Activated CD4-positive, alpha-beta memory T cell treated with anti-CD3 and anti-CD28 coated beads, Interleukin-2, amount 10 ng/mL, durations not matched to agents 7 days and 5 days (primary cell): ENCODE measurements around the gene TTLL10. TPM values are rescaled to one million over a fixed set of nuclear protein-coding genes. Genes with fewer than 3 reads are reported as not detected.

Experiments
- CTCF ChIA-PET: fragments of 350-600 bp; sonication (Branson Sonifier 250); formaldehyde crosslinking; loops from one replicate; lab custom pipeline; 2021; ENCODE audit warnings: antibody characterized with exemption, inconsistent platforms; lab: Charles Lee
- POLR2A ChIA-PET: fragments of 350-600 bp; sonication (Branson Sonifier 250); formaldehyde crosslinking; loops from one replicate; lab custom pipeline; 2021; ENCODE audit warnings: antibody characterized with exemption; lab: Charles Lee
- DNase-seq: peaks from one replicate; pipeline ENCODE4 v3.0.0-alpha.2; 2020
- H3K27ac Mint-ChIP-seq: one replicate; pipeline ENCODE4 v1.8.0; 2021; ENCODE audit warnings: mild to moderate bottlenecking, mixed read lengths
- H3K27me3 Mint-ChIP-seq: one replicate; pipeline ENCODE4 v1.8.0; 2021; ENCODE audit warnings: mixed read lengths
- H3K36me3 Mint-ChIP-seq: one replicate; pipeline ENCODE4 v1.8.0; 2021; ENCODE audit warnings: low read depth, mixed read lengths
- H3K4me1 Mint-ChIP-seq: one replicate; pipeline ENCODE4 v1.8.0; 2021; ENCODE audit warnings: mixed read lengths
- H3K4me3 Mint-ChIP-seq: one replicate; pipeline ENCODE4 v1.8.0; 2021; ENCODE audit warnings: mild to moderate bottlenecking, mixed read lengths
- H3K9me3 Mint-ChIP-seq: one replicate; pipeline ENCODE4 v1.8.0; 2021; ENCODE audit warnings: mixed read lengths
- total RNA-seq, 2 experiments: library from RNA; stranded (reverse); gene quantifications; one replicate each; pipeline ENCODE4 v1.2.3, GENCODE V29; 2021

Gene TTLL10
- total RNA-seq, 2 experiments from 2014 or later = not detected

DNA sequence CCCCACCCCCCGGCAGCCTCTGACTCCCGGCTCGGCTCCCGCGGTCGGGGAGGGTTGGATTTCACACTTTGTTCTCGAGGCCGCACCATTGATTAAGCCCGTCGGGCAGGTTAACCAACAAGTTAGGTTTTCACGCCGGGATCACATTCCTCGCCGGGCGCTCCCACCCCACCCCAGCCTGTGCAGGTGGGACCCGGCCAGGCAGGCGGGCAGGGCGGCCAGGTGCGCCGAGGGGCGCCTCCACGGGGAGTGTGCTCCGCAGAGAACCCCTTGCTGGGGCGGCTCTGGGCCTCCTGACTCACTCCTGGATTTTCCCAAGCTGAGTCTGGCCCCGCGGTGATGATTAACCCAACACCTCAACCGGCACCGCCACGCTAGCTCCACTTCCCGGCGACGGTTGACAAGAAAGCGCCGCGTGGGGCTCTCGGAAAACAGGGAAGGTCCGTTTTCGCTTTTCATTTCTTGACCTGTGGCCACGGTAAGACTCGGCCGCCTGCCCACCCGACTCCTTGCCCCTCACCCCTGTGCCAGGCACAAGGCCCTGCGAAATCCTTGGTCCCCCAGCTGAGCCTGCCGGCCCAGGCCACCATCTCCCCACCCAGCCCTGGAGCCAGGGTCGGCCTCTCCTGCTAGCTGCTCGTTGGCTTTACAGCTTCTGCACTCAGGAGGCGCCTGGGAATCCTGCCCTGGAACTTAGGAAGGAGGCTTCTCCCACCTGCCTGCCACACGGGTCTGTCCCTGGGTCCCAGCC is 8.8 kb upstream of the TTLL10 start:
- ChIA-PET CTCF (no interaction called here), POLR2A (interaction anchor here (1.0 kb wide), 1 partner anchor 8 kb away, joined by 3 read pairs; no protein-coding TSS in a partner anchor)
- H3K4me3 Mint-ChIP-seq = no peak overlapping the region
- peaks cover 1% of the 10 kb centered on the region for H3K4me1 Mint-ChIP-seq
- no peak for DNase-seq
- H3K27ac Mint-ChIP-seq = no peak overlapping the region
- H3K9me3 Mint-ChIP-seq = no peaks in the 10 kb centered on the region
- H3K36me3 Mint-ChIP-seq = no peaks in the 10 kb centered on the region
- H3K27me3 Mint-ChIP-seq = peaks cover 1% of the 10 kb centered on the region

DNA sequence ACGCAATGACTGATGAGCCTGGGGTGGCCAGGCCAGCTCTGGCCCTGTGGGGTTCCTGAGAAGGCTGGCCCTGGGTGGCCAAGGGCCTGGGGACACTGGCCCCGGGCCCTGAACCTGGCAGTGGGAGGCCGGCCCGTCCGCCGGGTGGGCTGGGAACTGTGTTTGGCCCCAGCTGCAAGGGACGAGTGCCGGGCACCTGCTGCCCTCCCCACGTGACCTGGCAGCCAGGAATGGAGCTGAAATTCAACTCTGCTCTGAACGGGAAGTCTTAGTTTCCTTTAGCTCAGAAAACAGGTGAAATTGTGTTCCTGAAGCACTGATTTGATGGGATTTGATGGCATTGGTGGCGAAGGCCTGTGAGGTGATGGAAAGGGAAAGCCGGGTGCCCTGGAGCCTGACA is 8.2 kb upstream of the TTLL10 start:
- Mint-ChIP-seq H3K27ac (no peak overlapping the region), H3K4me3 (no peak overlapping the region), H3K4me1 (peaks cover 5% of the 10 kb centered on the region), H3K9me3 (no peaks in the 10 kb centered on the region), H3K36me3 (no peaks in the 10 kb centered on the region), H3K27me3 (peaks cover 1% of the 10 kb centered on the region)
- POLR2A ChIA-PET = interaction anchor here (1.0 kb wide), 1 partner anchor 9 kb away, joined by 3 read pairs; no protein-coding TSS in a partner anchor
- no peak for DNase-seq
- CTCF ChIA-PET = no interaction called here

DNA sequence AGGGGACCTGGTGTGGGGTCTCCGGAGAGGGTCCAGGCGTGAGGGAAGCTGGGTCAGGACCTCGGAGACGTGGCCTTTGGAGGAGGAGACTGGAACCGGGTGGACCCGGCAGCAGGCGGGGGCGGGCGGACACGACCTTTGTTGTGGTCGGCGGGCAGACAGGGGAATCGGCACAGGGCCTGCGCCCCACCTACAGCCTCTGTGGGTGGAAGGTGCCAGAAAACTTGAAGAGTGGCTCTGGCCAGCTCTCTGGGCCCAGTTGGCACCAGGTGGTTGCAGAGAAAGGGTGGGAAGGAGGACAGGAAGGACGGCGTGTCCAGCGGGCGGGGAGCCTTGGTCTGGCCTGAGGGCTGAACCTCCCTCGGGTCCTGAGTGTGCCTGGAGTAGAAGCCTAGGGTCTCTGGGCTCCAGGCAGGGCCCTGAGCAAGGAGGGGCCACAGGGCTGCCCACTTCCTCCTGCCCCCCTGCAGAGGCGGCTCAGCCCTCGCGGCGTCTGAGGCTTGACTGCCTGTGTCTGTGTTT is 7.7 kb upstream of the TTLL10 start:
- no peaks in the 10 kb centered on the region for H3K9me3 Mint-ChIP-seq
- ChIA-PET POLR2A (no interaction called here), CTCF (no interaction called here)
- H3K36me3 Mint-ChIP-seq = no peaks in the 10 kb centered on the region
- H3K27ac Mint-ChIP-seq = no peak overlapping the region
- H3K27me3 Mint-ChIP-seq = peaks cover 1% of the 10 kb centered on the region
- H3K4me3 Mint-ChIP-seq = no peak overlapping the region
- no peak for DNase-seq
- H3K4me1 Mint-ChIP-seq = peaks cover 5% of the 10 kb centered on the region

DNA sequence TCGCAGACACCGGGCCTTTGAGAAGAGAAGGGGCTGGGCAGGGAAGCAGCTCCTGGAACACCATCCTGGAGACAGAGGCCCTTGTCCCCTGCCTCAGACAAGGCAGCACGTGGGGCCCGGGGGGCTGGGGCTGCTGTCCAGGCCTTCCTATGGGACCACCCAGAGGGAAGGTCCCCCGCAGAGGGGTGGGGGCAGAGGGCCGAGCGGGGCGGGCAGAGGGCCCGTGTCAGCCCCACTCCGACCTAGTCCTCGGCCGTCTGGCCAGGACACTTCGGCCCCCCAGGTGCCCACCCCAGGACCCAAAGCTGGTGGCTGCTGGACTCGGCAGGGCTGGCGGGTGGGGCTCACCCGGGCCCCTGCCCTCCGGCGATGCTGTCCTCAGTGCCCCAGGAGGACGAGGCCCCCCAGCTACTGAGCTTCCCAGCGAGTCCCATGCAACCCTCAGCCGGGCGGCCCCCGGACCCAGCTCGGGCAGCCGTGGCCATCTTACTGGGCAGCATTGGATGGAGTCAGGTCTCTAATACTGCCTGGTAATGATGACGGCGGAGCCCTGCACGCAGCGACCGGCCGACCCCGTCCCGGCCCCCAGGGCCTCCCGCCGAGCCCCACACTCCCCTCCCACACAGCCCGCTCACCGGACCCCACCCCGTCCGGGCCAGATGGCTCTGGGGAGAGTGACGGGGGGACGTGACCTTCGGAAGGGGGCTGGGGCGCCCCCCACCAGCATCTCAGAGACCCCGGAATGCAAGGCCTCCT is 6.9 kb upstream of the TTLL10 start:
- H3K9me3 Mint-ChIP-seq = no peaks in the 10 kb centered on the region
- no peak overlapping the region for H3K27ac Mint-ChIP-seq
- peaks cover 8% of the 10 kb centered on the region for H3K4me1 Mint-ChIP-seq
- H3K27me3 Mint-ChIP-seq = peaks cover 4% of the 10 kb centered on the region
- DNase-seq = no peak
- ChIA-PET POLR2A (interaction anchor here (4.4 kb wide), 1 partner anchor 9 kb away, joined by 17 read pairs; no protein-coding TSS in a partner anchor), CTCF (no interaction called here)
- no peak overlapping the region for H3K4me3 Mint-ChIP-seq
- no peaks in the 10 kb centered on the region for H3K36me3 Mint-ChIP-seq

DNA sequence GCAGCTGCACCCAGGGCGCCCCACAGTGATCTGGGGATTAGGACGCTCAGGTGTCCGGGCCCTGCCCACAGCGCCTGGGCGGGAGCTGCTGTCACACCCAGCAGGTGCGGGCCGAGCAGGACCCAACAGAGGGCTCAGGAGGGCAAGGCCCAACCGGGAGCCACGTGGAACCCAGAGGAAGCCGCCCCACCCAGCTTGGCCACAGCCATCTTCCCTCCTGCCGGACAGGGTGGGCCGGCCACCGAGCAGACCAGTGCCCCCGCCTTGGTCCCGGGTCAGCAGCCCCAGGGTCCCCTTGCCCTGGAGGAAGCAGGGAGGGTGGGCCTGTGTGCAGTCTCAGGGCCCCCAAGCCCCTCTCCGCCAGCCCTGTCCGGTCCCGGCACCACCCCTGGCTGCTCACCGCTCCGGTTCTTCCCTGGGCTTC is 6.3 kb upstream of the TTLL10 start:
- DNase-seq = no peak
- no peak overlapping the region for H3K27ac Mint-ChIP-seq
- H3K9me3 Mint-ChIP-seq = no peaks in the 10 kb centered on the region
- no peak overlapping the region for H3K4me3 Mint-ChIP-seq
- ChIA-PET CTCF (no interaction called here), POLR2A (interaction anchor here (4.4 kb wide), 1 partner anchor 9 kb away, joined by 17 read pairs; no protein-coding TSS in a partner anchor)
- no peaks in the 10 kb centered on the region for H3K36me3 Mint-ChIP-seq
- peaks cover 14% of the 10 kb centered on the region for H3K4me1 Mint-ChIP-seq
- peaks cover 4% of the 10 kb centered on the region for H3K27me3 Mint-ChIP-seq

DNA sequence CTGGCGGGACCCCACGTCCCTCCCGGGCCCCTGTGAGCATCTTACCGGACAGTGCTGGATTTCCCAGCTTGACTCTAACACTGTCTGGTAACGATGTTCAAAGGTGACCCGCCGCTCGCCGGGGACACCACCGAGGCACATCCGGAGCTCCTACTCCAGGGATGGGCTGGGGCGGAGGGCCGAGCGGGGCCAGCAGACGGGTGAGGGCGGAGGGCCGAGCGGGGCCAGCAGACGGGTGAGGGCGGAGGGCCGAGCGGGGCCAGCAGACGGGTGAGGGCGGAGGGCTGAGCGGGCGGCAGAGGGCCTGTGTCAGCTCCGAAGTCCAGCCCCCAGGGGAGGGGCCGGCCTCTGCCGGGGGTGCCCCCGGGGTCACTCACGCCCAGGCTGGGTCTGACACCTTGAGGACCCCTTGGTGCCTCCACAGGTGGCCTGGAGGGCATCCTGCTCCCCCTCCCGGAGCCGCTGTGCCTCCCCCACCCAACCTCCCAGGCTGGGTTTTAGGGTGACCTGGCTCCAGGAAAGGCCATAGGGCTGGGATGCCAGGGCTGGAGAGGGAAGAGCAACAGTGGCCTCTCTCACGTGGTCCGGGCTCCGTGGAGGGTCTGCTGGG is 5.7 kb upstream of the TTLL10 start:
- ChIA-PET POLR2A (interaction anchor here (4.4 kb wide), 1 partner anchor 10 kb away, joined by 17 read pairs; no protein-coding TSS in a partner anchor), CTCF (no interaction called here)
- no peak overlapping the region for H3K27ac Mint-ChIP-seq
- no peak for DNase-seq
- no peaks in the 10 kb centered on the region for H3K36me3 Mint-ChIP-seq
- H3K27me3 Mint-ChIP-seq = peaks cover 4% of the 10 kb centered on the region
- H3K4me1 Mint-ChIP-seq = peaks cover 16% of the 10 kb centered on the region
- H3K4me3 Mint-ChIP-seq = no peak overlapping the region
- no peaks in the 10 kb centered on the region for H3K9me3 Mint-ChIP-seq

DNA sequence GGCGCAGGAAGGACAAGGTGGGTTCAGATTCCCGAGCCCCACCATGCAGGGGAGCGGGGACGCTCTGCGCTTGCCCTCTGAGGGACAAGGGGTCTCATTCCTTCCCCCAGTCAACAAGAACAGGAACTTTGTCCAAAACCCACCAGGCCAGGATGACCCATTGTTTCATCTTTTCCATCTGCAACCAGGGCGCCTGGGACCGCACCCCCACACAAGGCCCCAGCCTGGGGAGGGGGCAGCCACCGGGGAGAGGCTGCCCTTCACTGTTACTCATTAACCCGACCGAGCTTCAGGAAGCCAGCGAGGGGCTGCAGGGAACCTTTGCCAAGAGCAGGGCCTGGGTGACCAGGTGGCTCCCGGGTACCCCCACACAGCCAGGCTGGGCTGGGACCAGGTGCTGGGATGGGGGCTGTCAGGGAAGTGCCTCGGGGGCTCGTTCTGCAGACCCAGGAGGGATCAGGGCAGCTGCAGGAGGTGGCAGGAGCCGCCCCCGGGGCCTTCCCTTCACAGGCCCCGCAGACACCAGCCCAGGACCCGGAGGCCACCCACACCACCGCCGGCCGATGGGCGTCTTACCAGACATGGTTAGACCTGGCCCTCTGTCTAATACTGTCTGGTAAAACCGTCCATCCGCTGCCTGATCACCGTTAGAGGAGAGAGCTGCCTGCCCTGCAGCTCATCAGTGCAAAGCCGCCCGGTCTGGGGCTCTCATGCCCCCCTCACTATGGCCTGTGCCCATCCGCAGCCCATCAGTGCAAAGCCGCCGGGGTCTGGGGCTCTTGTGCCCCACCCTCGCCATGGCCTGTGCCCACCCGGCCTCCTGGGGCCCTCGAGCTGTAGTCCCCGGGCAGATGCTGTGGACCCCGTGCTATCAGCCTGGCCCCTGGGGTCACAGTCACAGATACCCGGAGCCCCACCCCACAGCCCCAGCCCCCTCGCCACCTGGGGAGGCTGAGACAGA is 4.9 kb upstream of the TTLL10 start:
- ChIA-PET CTCF (no interaction called here), POLR2A (interaction anchor here (1.1 to 4.4 kb wide), 2 partner anchors 10 to 63 kb away, joined by 4 to 17 read pairs; partner anchors contain the start of genes B3GALT6 and SDF4)
- Mint-ChIP-seq H3K27ac (no peak overlapping the region), H3K36me3 (no peaks in the 10 kb centered on the region), H3K9me3 (no peaks in the 10 kb centered on the region), H3K27me3 (peaks cover 4% of the 10 kb centered on the region), H3K4me1 (peaks cover 22% of the 10 kb centered on the region), H3K4me3 (no peak overlapping the region)
- no peak for DNase-seq

DNA sequence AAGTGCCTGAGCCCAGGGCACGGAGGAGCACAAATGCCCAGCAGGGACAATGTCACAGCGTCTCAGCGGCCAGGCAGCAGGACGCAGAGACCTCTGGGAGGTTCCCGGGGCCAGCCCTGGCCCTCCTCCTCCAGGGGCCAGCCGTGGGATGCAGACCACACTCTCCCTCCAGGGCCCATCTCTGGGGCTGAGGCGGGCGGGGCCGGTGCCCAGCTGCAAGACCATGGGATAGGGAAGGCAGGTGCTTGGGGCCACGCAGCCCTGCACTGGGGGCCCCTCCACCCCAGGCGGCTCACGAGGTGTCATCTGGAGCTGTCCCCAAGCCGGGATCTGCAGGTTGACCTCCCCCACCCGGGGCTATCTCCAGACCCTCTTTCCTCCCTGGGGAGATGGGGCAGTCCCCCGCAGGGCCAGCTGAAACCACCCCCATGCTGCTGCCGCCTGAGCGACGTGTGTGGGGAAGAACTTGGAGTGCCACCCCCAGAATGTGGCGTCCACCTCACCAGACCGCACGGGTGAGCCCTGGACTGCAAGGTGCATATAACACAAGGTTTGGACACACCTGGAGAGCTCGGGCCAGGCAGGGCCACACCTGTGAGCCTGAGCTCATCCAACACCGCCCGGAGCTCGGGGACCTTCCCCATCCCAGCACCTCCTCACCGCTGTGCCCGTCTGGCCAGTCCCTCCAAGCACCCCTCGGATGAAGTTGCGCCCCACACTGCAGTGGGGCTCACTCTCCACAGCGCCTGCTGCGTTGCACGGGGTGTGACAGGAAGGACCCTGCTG is 4.1 kb upstream of the TTLL10 start:
- Mint-ChIP-seq H3K36me3 (no peaks in the 10 kb centered on the region), H3K4me3 (no peak overlapping the region), H3K27ac (no peak overlapping the region), H3K9me3 (no peaks in the 10 kb centered on the region), H3K27me3 (peaks cover 3% of the 10 kb centered on the region), H3K4me1 (peaks cover 26% of the 10 kb centered on the region)
- ChIA-PET POLR2A (interaction anchor here (1.1 to 4.4 kb wide), 2 partner anchors 11 to 62 kb away, joined by 4 to 17 read pairs; partner anchors contain the start of genes B3GALT6 and SDF4), CTCF (no interaction called here)
- no peak for DNase-seq

DNA sequence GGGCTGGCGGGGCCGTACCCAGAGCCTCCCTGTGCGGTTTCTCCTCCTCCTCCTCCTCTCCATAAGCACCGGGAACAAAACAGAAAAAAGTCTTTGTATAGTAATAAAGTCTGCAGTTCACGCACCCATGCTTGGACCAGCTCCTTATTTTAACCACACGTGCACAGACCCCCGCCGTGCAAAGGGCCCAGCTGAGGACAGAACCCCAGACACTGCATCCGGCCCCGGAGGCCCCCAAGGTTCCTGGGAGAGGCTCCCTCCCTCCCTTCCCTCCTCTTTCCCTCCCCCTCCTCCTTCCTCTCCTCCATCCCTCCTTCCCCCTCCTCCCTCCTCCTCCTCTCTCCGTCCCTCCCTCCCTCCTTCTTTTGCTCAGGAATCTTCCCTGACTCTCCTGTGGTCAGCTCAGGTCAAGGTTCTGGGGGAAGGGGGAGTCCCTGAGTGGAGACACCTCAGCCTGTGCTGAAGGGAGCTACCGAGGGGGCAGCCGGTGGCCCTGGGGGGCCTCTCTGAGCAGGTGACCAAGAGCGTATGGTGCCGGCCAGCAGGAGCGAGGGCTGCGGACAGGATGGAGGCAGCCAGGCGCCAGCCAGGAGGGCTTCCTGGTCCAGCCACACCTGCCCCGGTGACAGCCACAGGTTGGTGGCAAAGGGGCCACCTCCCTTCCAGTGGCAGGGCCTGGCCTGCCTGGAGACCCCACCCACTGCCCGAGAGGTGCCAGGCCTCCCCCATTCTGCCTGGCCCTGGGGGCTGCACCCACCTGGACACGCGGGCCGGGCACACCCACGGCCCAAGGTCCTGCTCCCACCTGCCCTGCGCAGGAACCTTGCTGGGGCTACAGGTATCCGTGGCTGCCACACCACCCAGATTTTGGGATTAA is 3.2 kb upstream of the TTLL10 start:
- Mint-ChIP-seq H3K9me3 (no peaks in the 10 kb centered on the region), H3K36me3 (no peaks in the 10 kb centered on the region), H3K4me3 (no peak overlapping the region), H3K27me3 (peaks cover 3% of the 10 kb centered on the region), H3K4me1 (peaks cover 30% of the 10 kb centered on the region), H3K27ac (no peak overlapping the region)
- ChIA-PET CTCF (no interaction called here), POLR2A (interaction anchor here (0.6 to 4.4 kb wide), 6 partner anchors 8 to 61 kb away, joined by 3 to 17 read pairs (median 3); partner anchors contain the start of genes B3GALT6 and SDF4)
- no peak for DNase-seq

DNA sequence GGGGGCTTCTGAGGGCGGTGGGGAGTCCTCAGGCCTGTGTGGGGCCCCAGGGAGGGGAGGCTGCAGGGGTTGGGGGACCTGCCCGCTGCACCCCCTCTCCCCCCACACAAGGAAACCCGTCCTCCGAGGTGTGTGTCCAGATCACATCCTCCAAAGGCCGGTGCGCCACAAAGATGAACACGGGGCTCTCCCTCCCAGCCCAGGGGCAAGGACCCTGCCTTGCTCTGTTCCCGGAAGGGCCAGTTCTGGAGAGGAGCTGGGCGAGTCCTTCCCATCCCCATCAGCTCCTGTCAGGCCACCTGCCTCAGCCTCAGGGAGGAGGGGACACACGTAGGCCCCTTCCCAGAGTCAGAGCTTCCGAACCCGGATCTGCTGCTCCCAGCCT is 2.5 kb upstream of the TTLL10 start:
- H3K4me3 Mint-ChIP-seq = no peak overlapping the region

More for the DNA sequence above, 2.5 kb upstream of the TTLL10 start:
- CTCF ChIA-PET = interaction anchor here (0.6 kb wide), 1 partner anchor 20 kb away, joined by 3 read pairs; no protein-coding TSS in a partner anchor
- no peak for DNase-seq
- POLR2A ChIA-PET = interaction anchor here (0.6 to 1.4 kb wide), 4 partner anchors 8 to 35 kb away, joined by 3 read pairs; no protein-coding TSS in a partner anchor
- Mint-ChIP-seq H3K4me1 (peaks cover 30% of the 10 kb centered on the region), H3K9me3 (no peaks in the 10 kb centered on the region), H3K36me3 (no peaks in the 10 kb centered on the region), H3K27me3 (peaks cover 5% of the 10 kb centered on the region), H3K27ac (no peak overlapping the region)
